HEK293 (cell line): Measurements from ENCODE around the gene APOBEC4.

Experiments
- CTCF ChIA-PET: fragments of 350-600 bp; formaldehyde crosslinking; extraction: SDS; loops from one replicate; lab custom pipeline; 2021; ENCODE audit warnings: antibody characterized with exemption; lab: Yijun Ruan, JAX
- POLR2A ChIA-PET: fragments of 300-600 bp; formaldehyde crosslinking; extraction: SDS; loops from one replicate; lab custom pipeline; 2020; ENCODE audit warnings: antibody characterized with exemption, inconsistent platforms; lab: Yijun Ruan, JAX
- H3K27ac ChIP-seq: fragments of 200-500 bp; sonication (Bioruptor generic); 2 replicates; pipeline ENCODE4 v1.5.1; 2014; ENCODE audit warnings: low read depth, low read length, control low read depth, inconsistent platforms; ENCODE audit errors: extremely low read depth
- H3K36me3 ChIP-seq, 2 experiments: fragments of 200-500 bp in 1 of 2; sonication (Bioruptor generic) in 1 of 2; 1 replicate in 1 of 2; 2 replicates in 1 of 2; pipeline ENCODE4 v1.5.1; 2014 to 2017; ENCODE audit warnings: inconsistent platforms in 2 of 2, low read length in 2 of 2; ENCODE audit not compliant: control insufficient read depth in 2 of 2, insufficient read depth in 1 of 2
- H3K4me1 ChIP-seq: fragments of 200-500 bp; sonication (Bioruptor generic); 2 replicates; pipeline ENCODE4 v1.5.1; 2014; ENCODE audit warnings: mild to moderate bottlenecking, low read length, inconsistent platforms; ENCODE audit not compliant: control insufficient read depth, insufficient read depth
- H3K4me3 ChIP-seq: 2 replicates; pipeline ENCODE4 v1.5.1; 2011; ENCODE audit warnings: low read depth, mild to moderate bottlenecking, control low read depth, low read length, moderate library complexity
- H3K9me3 ChIP-seq: fragments of 200-500 bp; sonication (Bioruptor generic); 2 replicates; pipeline ENCODE4 v1.5.1; 2014; ENCODE audit warnings: low read depth, low read length, inconsistent platforms; ENCODE audit not compliant: control insufficient read depth, insufficient read depth
- BCL11B ChIP-seq: fragments of 450-650 bp; formaldehyde crosslinking; IDR thresholded peaks from 2 replicates; pipeline ENCODE4 v1.5.1; 2016; ENCODE audit warnings: low read depth, missing biosample characterization, missing genetic modification characterization
- HOXA7 ChIP-seq: sonication (generic); formaldehyde crosslinking; IDR thresholded peaks from 2 replicates; pipeline ENCODE4 v1.8.1; 2022; ENCODE audit warnings: missing genetic modification reagents, borderline replicate concordance
- HOXD13 ChIP-seq: sonication (generic); formaldehyde crosslinking; IDR thresholded peaks from 2 replicates; pipeline ENCODE4 v1.8.0; 2022; ENCODE audit warnings: missing genetic modification reagents, borderline replicate concordance
- IKZF3 ChIP-seq: fragments of 450-650 bp; IDR thresholded peaks from 2 replicates; pipeline ENCODE4 v1.5.0; 2018; ENCODE audit warnings: missing biosample characterization, mild to moderate bottlenecking, missing genetic modification characterization, moderate library complexity
- OVOL3 ChIP-seq: fragments of 450-650 bp; formaldehyde crosslinking; IDR thresholded peaks from 2 replicates; pipeline ENCODE4 v1.5.1; 2016; ENCODE audit warnings: missing biosample characterization, missing genetic modification characterization
- SP7 ChIP-seq: fragments of 450-650 bp; formaldehyde crosslinking; IDR thresholded peaks from 2 replicates; pipeline ENCODE4 v1.5.1; 2016; ENCODE audit warnings: missing biosample characterization, missing genetic modification characterization
- ZBTB21 ChIP-seq: fragments of 450-650 bp; formaldehyde crosslinking; IDR thresholded peaks from 2 replicates; pipeline ENCODE4 v1.5.1; 2017; ENCODE audit warnings: missing biosample characterization, missing genetic modification characterization
- ZFP3 ChIP-seq: fragments of 450-650 bp; formaldehyde crosslinking; IDR thresholded peaks from 2 replicates; pipeline ENCODE4 v1.5.1; 2016; ENCODE audit warnings: low read depth, missing biosample characterization, missing genetic modification characterization
- ZIC2 ChIP-seq: fragments of 450-650 bp; formaldehyde crosslinking; IDR thresholded peaks from 2 replicates; pipeline ENCODE4 v1.5.1; 2016; ENCODE audit warnings: missing biosample characterization, missing genetic modification characterization
- ZNF114 ChIP-seq: fragments of 450-650 bp; formaldehyde crosslinking; IDR thresholded peaks from 2 replicates; pipeline ENCODE4 v1.5.0; 2017; ENCODE audit warnings: missing biosample characterization, missing genetic modification characterization
- ZNF138 ChIP-seq: fragments of 450-650 bp; formaldehyde crosslinking; IDR thresholded peaks from 2 replicates; pipeline ENCODE4 v1.5.1; 2016; ENCODE audit warnings: missing biosample characterization, missing genetic modification characterization, borderline replicate concordance
- ZNF16 ChIP-seq: fragments of 450-650 bp; formaldehyde crosslinking; IDR thresholded peaks from 2 replicates; pipeline ENCODE4 v1.5.1; 2016; ENCODE audit warnings: low read depth, missing biosample characterization, missing genetic modification characterization
- ZNF184 ChIP-seq: fragments of 450-650 bp; IDR thresholded peaks from 2 replicates; pipeline ENCODE4 v1.5.1; 2018; ENCODE audit warnings: missing biosample characterization, mild to moderate bottlenecking, missing genetic modification characterization
- ZNF19 ChIP-seq: fragments of 450-650 bp; formaldehyde crosslinking; IDR thresholded peaks from 2 replicates; pipeline ENCODE4; 2016; ENCODE audit warnings: missing biosample characterization, missing genetic modification characterization, low read depth
- ZNF2 ChIP-seq: fragments of 450-650 bp; formaldehyde crosslinking; IDR thresholded peaks from 2 replicates; pipeline ENCODE4 v1.5.1; 2016; ENCODE audit warnings: missing biosample characterization, missing genetic modification characterization
- ZNF223 ChIP-seq: fragments of 450-650 bp; formaldehyde crosslinking; IDR thresholded peaks from 2 replicates; pipeline ENCODE4 v1.5.1; 2016; ENCODE audit warnings: missing biosample characterization, missing genetic modification characterization
- ZNF274 ChIP-seq, 2 experiments: fragments of 200-500 bp in 1 of 2; fragments of 450-650 bp in 1 of 2; sonication (Bioruptor generic) in 1 of 2; formaldehyde crosslinking in 1 of 2; IDR thresholded peaks; 2 replicates each; pipeline versions ENCODE4 v1.5.1 to v1.6.1; 2014 to 2016; ENCODE audit warnings: borderline replicate concordance in 1 of 2, inconsistent platforms in 1 of 2, low read length in 1 of 2, missing biosample characterization in 1 of 2, missing genetic modification characterization in 1 of 2
- ZNF302 ChIP-seq: fragments of 450-650 bp; formaldehyde crosslinking; IDR thresholded peaks from 2 replicates; pipeline ENCODE4 v1.5.1; 2016; ENCODE audit warnings: missing biosample characterization, missing genetic modification characterization, low read depth
- ZNF324 ChIP-seq: fragments of 450-650 bp; formaldehyde crosslinking; IDR thresholded peaks from 2 replicates; pipeline ENCODE4 v1.5.1; 2016; ENCODE audit warnings: missing biosample characterization, missing genetic modification characterization
- ZNF426 ChIP-seq: fragments of 450-650 bp; formaldehyde crosslinking; IDR thresholded peaks from 2 replicates; pipeline ENCODE4 v1.5.1; 2017; ENCODE audit warnings: missing biosample characterization, missing genetic modification characterization, mild to moderate bottlenecking, inconsistent platforms, moderate library complexity
- ZNF501 ChIP-seq: fragments of 450-650 bp; formaldehyde crosslinking; IDR thresholded peaks from 2 replicates; pipeline ENCODE4 v1.5.1; 2016; ENCODE audit warnings: missing biosample characterization, missing genetic modification characterization
- ZNF514 ChIP-seq: fragments of 450-650 bp; formaldehyde crosslinking; IDR thresholded peaks from 2 replicates; pipeline ENCODE4 v1.5.1; 2016; ENCODE audit warnings: missing biosample characterization, missing genetic modification characterization
- ZNF600 ChIP-seq: fragments of 450-650 bp; formaldehyde crosslinking; IDR thresholded peaks from 2 replicates; pipeline ENCODE4 v1.5.1; 2016; ENCODE audit warnings: missing biosample characterization, missing genetic modification characterization
- ZNF629 ChIP-seq: fragments of 450-650 bp; formaldehyde crosslinking; IDR thresholded peaks from 2 replicates; pipeline ENCODE4 v1.5.1; 2017; ENCODE audit warnings: missing biosample characterization, missing genetic modification characterization
- ZNF664 ChIP-seq: fragments of 450-650 bp; formaldehyde crosslinking; IDR thresholded peaks from 2 replicates; pipeline ENCODE4 v1.5.1; 2016; ENCODE audit warnings: missing biosample characterization, missing genetic modification characterization
- ZNF792 ChIP-seq: fragments of 450-650 bp; formaldehyde crosslinking; IDR thresholded peaks from 2 replicates; pipeline ENCODE4 v1.5.1; 2016; ENCODE audit warnings: missing biosample characterization, missing genetic modification characterization
- ZNF843 ChIP-seq: fragments of 450-650 bp; formaldehyde crosslinking; IDR thresholded peaks from 2 replicates; pipeline ENCODE4 v1.5.1; 2016; ENCODE audit warnings: missing biosample characterization, missing genetic modification characterization
- TF ChIP-seq, protein P1 (sequence below): fragments of 450-650 bp; formaldehyde crosslinking; IDR thresholded peaks from 2 replicates; pipeline ENCODE4 v1.5.1; 2016; ENCODE audit warnings: missing biosample characterization, missing genetic modification characterization
- TF ChIP-seq, protein P2 (sequence below): fragments of 450-650 bp; formaldehyde crosslinking; IDR thresholded peaks from 2 replicates; pipeline ENCODE4 v1.5.1; 2017; ENCODE audit warnings: missing biosample characterization, missing genetic modification characterization
- TF ChIP-seq, protein P3 (sequence below): fragments of 450-650 bp; formaldehyde crosslinking; IDR thresholded peaks from 2 replicates; pipeline ENCODE4 v1.5.1; 2016; ENCODE audit warnings: missing biosample characterization, missing genetic modification characterization

APOBEC4 gene

DNA sequence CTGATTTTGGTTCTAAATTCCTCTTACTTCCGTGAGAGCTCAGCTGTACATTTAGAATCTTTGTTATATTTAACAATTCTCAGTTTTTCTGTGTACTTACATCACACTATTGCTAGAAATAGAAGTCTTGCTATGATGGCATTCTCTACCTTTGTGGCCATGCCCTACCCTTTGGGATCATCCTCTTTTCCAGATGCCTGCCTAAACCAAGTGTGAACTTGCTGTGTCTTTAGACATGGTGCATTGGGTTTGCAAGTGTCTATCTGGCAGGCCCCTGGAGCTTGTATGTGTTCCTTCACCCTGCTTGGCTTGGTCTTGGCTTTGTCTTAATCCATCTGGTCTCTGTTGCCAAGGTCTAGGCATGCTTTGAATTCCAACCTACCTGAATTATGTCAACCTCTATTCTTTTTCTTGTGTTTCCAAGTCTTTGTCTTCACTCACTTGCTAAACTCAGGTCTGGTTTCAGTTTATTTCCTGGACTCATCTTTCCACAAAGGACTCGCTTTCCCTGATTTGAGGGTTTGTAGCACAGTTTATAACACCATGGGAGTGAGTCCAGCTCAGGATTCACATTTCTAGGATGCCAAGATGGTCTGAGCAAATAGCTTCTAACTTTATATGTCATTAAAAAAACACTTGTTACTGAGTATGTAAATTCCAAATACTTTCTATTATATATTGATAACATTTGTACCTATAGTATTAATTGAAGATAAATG is 20.6 kb upstream of the APOBEC4 start (continued):
- TF ChIP-seq, protein P1, sequence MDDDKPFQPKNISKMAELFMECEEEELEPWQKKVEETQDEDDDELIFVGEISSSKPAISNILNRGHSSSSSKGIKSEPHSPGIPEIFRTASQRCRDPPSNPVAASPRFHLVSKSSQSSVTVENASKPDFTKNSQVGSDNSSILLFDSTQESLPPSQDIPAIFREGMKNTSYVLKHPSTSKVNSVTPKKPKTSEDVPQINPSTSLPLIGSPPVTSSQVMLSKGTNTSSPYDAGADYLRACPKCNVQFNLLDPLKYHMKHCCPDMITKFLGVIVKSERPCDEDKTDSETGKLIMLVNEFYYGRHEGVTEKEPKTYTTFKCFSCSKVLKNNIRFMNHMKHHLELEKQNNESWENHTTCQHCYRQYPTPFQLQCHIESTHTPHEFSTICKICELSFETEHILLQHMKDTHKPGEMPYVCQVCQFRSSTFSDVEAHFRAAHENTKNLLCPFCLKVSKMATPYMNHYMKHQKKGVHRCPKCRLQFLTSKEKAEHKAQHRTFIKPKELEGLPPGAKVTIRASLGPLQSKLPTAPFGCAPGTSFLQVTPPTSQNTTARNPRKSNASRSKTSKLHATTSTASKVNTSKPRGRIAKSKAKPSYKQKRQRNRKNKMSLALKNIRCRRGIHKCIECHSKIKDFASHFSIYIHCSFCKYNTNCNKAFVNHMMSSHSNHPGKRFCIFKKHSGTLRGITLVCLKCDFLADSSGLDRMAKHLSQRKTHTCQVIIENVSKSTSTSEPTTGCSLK (tag by site-specific recombination) = no peak
- TF ChIP-seq IKZF3 (tag by site-specific recombination) (no peak), ZNF114 (no peak), HOXA7 (CRISPR knock-in tag) (no peak)

DNA sequence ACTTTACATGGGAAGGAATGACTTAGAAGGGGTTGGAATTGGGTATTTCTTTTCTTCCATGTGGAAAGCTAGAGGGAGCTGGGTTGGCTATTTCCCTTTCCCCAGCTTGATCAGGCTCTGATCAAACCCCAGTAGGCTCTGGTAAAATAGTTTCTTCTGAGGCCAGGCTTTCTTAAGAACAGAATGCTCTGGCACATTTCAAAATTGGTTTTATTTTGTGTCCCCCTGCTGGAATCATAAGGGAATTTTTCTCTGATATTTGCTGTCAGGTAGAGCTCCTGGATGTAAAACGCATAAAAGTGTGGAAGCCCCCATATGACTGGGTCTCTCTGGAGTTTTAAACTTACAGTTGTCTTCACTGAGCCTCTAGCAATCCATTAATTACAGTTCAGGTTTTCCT is 17.1 kb upstream of the APOBEC4 start:
- TF ChIP-seq BCL11B (tag by site-specific recombination) = no peak
- no peak for TF ChIP-seq ZNF501
- TF ChIP-seq ZNF792 (tag by site-specific recombination) = no peak
- no peak for TF ChIP-seq ZNF302 (tag by site-specific recombination)
- TF ChIP-seq OVOL3 (tag by site-specific recombination) = no peak
- TF ChIP-seq ZFP3 (tag by site-specific recombination) = no peak
- no peak for TF ChIP-seq ZNF223 (tag by site-specific recombination)
- TF ChIP-seq SP7 (tag by site-specific recombination) = no peak
- no peak for TF ChIP-seq ZNF843
- no peak for TF ChIP-seq ZNF16
- no peak for TF ChIP-seq ZBTB21 (tag by site-specific recombination)
- TF ChIP-seq ZNF274 (IDR thresholded peaks at IDR 0.05; ENCODE audit: low read length) = no peak
- no peak for TF ChIP-seq ZNF274 (tag by site-specific recombination; IDR thresholded peaks at IDR 0.05; ENCODE audit: borderline replicate concordance)
- no peak for TF ChIP-seq ZNF514 (tag by site-specific recombination)
- TF ChIP-seq, protein P2, sequence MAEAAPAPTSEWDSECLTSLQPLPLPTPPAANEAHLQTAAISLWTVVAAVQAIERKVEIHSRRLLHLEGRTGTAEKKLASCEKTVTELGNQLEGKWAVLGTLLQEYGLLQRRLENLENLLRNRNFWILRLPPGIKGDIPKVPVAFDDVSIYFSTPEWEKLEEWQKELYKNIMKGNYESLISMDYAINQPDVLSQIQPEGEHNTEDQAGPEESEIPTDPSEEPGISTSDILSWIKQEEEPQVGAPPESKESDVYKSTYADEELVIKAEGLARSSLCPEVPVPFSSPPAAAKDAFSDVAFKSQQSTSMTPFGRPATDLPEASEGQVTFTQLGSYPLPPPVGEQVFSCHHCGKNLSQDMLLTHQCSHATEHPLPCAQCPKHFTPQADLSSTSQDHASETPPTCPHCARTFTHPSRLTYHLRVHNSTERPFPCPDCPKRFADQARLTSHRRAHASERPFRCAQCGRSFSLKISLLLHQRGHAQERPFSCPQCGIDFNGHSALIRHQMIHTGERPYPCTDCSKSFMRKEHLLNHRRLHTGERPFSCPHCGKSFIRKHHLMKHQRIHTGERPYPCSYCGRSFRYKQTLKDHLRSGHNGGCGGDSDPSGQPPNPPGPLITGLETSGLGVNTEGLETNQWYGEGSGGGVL (tag by site-specific recombination) = no peak
- TF ChIP-seq ZNF184 (tag by site-specific recombination) = no peak
- POLR2A ChIA-PET = no interaction called here
- H3K4me3 ChIP-seq = no peak overlapping the region
- no peaks in the 10 kb centered on the region for H3K36me3 ChIP-seq
- H3K9me3 ChIP-seq = no peaks in the 10 kb centered on the region
- H3K4me1 ChIP-seq = no peaks in the 10 kb centered on the region
- CTCF ChIA-PET = interaction anchor here (0.7 to 0.9 kb wide), 3 partner anchors 10 to 54 kb away, joined by 3 to 7 read pairs (median 4); no protein-coding TSS in a partner anchor
- H3K27ac ChIP-seq = no peak overlapping the region

DNA sequence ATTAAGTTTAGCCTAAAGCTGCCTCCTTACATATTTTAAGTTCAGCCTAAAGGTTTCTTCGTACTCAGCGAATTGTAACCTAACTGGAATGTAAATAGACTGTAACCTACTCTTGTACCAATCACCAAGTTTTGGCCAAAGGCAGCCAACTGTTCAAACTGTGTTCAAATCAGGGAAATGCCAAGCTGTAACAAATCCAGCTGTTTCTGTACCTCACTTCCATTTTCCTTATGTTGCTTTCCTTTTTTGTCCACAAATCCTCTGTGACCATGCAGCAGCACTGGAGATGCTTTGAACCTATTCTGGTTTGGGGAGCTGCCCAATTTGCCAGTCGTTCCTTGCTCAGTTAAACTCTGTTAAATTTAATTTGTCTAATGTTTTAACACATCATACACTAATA is 3.2 kb upstream of the APOBEC4 start:
- Histone ChIP-seq H3K9me3 (no peaks in the 10 kb centered on the region), H3K27ac (no peak overlapping the region), H3K4me3 (no peak overlapping the region), H3K4me1 (no peaks in the 10 kb centered on the region), H3K36me3 (no peaks in the 10 kb centered on the region)
- POLR2A ChIA-PET = no interaction called here
- CTCF ChIA-PET = interaction anchor here (0.8 to 6.2 kb wide), 26 partner anchors 8 to 1035 kb away, joined by 3 to 128 read pairs (median 6); no protein-coding TSS in a partner anchor
- no peak for TF ChIP-seq ZNF664 (tag by site-specific recombination)
- TF ChIP-seq ZNF426 (tag by site-specific recombination) = no peak
- no peak for TF ChIP-seq ZNF792 (tag by site-specific recombination)
- no peak for TF ChIP-seq ZNF629
- TF ChIP-seq ZNF600 (tag by site-specific recombination) = no peak
- TF ChIP-seq ZNF324 (tag by site-specific recombination) = no peak
- no peak for TF ChIP-seq ZNF19 (tag by site-specific recombination)
- no peak for TF ChIP-seq ZNF138 (tag by site-specific recombination)
- no peak for TF ChIP-seq ZNF2 (tag by site-specific recombination)
- TF ChIP-seq, protein P3, sequence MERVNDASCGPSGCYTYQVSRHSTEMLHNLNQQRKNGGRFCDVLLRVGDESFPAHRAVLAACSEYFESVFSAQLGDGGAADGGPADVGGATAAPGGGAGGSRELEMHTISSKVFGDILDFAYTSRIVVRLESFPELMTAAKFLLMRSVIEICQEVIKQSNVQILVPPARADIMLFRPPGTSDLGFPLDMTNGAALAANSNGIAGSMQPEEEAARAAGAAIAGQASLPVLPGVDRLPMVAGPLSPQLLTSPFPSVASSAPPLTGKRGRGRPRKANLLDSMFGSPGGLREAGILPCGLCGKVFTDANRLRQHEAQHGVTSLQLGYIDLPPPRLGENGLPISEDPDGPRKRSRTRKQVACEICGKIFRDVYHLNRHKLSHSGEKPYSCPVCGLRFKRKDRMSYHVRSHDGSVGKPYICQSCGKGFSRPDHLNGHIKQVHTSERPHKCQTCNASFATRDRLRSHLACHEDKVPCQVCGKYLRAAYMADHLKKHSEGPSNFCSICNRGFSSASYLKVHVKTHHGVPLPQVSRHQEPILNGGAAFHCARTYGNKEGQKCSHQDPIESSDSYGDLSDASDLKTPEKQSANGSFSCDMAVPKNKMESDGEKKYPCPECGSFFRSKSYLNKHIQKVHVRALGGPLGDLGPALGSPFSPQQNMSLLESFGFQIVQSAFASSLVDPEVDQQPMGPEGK (tag by site-specific recombination) = no peak
- no peak for TF ChIP-seq ZIC2 (tag by site-specific recombination)
- no peak for TF ChIP-seq HOXD13
